Forelimb muscle (tissue), 1 donor: Measurements from ENCODE around the gene SLC13A3. TPM values are rescaled to one million over a fixed set of nuclear protein-coding genes. Genes with fewer than 3 reads are reported as not detected.

ENCODE experiments used
- DNase-seq: peaks from one replicate; pipeline ENCODE4 v3.0.0-alpha.2; 2013; ENCODE audit warnings: low read depth
- polyA plus RNA-seq: library from polyadenylated mRNA; unstranded; fragments of 120-200 nt; gene quantifications from one replicate; pipeline ENCODE4 v1.2.1, GENCODE V29; 2013; ENCODE audit not compliant: insufficient read length

The SLC13A3 gene
- polyA plus RNA-seq, 1 donor, result 3.3 TPM

DNA sequence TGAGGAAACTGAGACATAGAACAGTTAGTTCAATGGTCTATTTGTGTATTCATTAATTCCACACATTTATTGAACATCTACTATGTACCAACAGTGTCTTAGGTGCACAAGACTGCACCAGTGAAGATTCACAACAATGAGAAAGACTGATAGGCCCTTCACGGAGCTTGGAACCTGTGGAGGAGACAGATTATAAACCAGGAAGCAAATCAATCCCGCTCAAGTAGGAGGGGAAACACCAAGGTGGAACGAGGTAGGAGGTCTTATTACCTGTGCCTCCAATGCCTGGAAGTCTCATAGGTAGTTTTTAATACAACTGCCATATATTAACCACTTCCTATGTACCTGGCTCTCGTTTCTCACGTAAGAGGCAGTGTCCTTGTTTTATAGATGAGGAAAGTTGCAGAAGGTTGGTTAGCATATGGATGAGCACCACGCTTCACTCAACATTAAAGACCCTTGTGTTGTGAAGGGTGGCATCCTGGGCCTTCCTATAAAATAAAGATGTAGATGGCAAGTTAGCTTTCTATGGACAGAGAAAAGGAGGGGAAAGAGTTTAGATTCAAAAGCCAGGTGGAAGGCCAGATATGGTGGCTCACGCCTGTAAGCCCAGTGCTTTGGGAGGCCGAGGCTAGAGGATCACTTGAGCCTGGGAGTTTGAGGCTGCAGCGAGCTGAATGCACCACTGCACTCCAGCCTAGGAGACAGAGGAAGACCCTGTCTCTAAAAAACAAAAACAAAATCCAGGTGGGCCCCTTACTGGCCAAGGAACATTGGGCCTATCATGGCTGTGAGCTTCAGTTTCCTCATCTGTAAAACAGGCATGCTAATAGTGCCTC, 45.1 kb downstream of the SLC13A3 start:
- no peak for DNase-seq

GRCh38 chr20:46605181-46605580, 46.1 kb downstream of the SLC13A3 start:
- no peak for DNase-seq

DNA sequence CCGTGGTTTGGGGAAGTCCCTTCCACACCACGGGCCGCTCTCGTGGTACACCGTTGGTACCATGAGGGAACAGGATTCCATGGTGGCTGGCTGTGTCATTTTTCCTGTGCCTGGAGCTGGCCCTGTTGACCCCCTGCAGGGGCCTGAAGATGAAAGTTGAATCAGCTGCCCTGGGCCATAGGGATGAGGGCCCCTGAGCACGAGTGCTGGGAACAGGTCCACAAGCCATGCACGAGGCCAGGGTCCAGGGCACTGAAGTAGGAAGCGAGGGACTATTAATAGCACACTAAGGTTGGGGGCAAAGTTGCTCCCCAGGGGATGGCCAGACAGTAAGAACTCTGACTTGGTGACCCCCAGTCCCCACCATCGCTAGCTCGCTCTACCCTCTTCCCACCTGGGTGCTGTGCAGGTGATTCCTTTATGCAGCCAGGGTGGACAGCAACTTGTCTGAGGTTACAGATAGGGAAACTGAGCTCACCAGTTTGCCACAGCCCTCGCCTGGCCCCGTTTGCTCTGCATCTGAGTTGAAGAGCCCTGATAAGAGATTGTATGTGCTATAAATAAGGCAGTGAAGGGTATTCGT, 46.6 kb downstream of the SLC13A3 start:
- no peak for DNase-seq

DNA sequence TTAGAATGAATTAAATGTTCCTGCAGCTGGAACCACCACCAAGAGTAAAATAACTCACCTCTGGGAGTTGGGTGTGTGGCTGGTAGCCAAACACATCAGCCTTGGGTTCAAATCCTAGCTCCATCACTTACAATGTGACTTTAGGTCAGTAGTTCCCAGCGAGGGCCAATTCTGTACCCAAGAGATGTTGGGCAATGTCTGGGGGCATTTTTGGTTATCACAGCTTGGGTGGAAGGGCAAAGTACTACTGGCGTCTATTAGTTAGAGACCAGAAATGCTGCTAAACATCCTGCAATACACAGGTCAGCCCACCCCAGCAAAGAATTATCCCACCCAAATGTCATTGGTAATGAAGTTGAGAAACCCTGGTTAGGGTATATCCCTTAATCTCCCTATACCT, 48.8 kb downstream of the SLC13A3 start:
- DNase-seq, result no peak

GRCh38 chr20:46601603-46602122, 49.6 kb downstream of the SLC13A3 start:
- no peak for DNase-seq

GRCh38 chr20:46600286-46600752, 50.9 kb downstream of the SLC13A3 start:
- no peak for DNase-seq

DNA sequence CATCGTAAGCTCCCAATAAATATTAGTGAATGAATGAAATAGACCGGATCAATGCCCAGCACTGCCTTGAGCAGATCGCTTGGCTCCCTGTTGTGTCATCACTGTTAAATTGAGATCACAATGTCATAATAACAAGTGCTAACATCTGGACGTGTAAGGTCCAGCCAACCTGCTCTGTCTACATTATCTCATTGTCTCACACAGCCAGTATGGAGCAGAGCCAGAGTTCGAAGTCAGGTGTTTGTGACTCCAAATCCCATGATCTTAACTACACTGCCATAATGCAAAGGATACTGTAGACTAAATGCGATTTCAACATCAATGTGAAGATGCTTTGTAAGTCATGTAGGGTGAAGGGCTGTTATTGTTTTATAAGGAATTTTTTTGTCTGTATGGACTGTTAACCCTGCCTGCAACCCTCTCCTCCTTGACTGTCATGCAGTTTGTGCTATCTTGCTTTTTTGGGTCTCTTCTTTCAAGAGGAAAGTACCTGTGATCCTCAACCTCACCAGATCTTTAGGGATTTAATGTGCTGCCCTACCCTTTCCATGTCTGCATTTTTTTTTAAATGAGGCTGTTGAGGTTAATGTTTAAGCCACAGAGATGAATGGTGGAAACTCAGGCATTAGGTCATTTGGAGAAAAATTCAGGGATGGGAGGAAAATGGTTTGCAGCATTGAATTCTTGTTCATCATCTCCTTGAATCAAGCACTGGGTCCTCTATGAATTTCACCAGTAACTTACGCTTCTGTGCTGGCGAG, 51.9 kb downstream of the SLC13A3 start:
- DNase-seq, result no peak

GRCh38 chr20:46595933-46596332, 55.3 kb downstream of the SLC13A3 start:
- no peak for DNase-seq

- DNase-seq, result no peak
Measured at GRCh38 chr20:46594725-46595124, 56.5 kb downstream of the SLC13A3 start.

DNA sequence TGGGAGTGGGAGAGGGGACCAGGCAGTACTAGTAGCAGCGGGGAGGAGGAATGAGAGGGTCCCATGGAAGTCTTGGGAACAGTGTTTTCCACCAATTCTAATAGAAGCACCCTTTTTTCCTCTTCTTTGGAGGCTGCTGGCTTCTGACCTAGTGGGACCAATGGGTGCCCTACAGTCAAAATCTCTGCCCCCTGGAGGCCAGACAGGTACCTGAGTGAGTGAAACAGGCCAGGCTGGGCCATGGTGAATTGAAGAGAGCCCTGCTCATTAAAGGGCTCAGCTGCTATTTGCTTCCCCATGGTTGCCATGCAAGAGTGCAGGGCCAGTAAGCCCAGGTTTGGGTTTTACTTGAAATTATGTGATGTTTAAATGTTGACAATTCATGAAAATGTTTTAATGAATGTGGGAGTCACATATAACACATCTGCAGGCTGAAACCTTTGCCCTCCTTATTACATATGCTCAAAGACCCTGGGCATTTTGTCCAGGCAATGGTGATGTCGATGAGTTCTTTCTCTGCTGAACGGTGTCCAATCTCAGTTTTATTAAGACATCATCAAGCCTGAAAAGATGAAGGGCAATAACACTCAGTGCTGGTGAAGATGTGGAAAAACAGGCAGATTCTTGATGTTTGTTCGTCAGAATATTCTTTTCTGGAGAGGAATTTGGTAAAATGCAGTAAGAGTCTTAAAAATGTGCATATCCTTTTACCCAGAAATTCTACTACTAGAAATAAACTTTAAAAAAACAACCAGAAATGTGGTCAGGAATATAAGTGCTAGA, 58.5 kb downstream of the SLC13A3 start:
- no peak for DNase-seq

GRCh38 chr20:46590443-46590842, 60.8 kb downstream of the SLC13A3 start:
- no peak for DNase-seq

DNA sequence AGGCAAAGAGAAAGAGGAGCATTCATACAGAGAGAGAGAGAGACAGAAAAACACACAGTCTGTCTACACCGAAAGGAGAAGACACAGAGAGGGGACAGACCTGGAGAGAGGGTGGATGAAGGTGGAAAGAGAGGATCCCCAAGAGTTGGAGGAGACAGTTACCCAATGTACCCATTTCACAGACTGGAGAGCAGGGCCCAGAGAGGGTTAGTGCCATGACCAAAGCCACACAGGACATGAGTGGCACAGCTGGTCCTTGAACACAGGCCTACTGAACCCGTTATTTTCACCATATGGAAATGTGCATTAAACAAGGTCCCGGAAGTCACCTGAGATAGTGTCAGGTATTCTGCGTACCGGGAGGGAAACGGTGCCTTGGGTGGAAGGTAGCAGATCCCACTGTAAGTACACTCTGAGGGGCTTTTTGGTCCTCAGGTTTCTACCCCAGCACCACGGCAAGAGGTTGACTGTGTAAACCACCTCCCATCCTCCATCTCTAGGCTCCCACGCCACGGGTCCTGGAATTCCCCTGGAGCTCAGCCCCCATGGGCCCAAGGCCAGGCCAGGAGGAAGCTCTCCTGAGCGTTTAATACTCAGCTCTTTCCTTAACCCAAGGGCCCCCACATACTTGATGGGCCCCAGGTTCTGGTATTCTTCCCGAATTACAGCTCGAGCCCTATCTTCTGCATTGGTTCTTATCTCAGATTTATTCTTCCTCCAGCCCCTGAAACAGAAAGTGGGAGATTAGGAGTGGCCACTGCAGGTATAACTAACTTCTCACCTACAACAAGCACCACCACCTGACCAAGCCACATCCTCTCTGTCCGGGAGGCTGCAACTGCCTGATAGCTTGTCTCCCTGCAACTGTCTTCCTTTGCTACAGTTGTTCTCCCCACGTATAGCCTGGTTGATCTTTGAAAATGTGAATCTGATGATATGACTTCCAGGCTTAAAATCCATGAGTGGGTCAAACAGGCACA, 62.4 kb downstream of the SLC13A3 start:
- DNase-seq, result no peak

DNA sequence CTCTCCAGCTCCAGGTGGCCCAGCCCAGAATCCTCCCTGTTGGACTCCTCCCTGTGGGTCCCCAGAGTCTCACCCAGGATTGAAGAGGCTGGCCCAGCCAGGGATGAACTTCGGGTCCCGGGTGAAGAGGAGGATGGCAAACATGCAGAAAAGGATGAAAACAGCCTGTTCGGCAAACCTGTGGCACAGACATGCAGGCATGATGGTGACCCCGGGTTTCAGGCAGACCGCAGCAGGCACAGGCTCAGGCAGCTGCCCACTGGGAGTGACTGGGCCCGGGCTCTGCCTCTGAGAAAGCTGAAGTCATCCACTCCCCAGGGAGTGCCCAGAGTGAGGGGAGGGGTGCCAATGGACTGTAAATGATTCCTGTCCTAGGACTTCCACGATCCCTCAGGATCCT, 63.3 kb downstream of the SLC13A3 start:
- no peak for DNase-seq

DNA sequence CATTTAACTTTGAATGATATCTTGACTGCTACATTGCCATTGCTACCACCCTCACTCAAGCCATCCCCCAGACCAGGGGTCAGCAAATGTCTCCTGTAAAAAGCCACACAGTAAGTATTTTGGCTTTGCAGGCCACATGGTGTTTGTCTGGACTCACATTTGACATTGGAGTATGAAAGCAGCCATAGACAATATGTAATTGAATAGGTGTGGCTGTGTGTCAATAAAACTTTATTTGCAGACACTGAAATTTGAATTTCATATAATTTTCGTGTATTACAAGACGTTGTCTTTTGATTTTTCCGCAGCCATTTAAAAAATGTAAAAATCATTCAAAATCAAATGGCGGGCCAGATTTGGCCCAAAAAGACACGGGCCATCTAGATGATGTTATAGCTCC, 64.5 kb downstream of the SLC13A3 start:
- DNase-seq, result no peak

DNA sequence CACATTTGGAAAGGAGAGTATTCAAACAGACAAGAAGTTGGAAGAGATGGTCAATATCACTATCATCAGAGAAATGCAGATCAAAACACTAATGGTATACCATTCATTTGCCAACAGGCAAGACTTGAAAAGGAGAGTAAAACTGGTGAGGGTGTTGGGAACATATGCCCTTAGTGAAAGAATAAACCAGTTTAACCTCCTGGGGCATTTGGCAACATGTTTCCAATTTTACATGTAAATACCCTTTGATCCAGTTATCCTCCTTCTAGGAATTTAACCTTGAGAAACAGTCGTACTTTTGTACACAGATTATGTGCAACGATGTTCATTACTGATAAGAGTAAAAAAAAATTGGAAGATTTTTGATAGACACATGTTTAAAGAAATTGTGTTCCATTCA, 66.8 kb downstream of the SLC13A3 start:
- no peak for DNase-seq

GRCh38 chr20:46583411-46584214, 67.6 kb downstream of the SLC13A3 start:
- no peak for DNase-seq

DNA sequence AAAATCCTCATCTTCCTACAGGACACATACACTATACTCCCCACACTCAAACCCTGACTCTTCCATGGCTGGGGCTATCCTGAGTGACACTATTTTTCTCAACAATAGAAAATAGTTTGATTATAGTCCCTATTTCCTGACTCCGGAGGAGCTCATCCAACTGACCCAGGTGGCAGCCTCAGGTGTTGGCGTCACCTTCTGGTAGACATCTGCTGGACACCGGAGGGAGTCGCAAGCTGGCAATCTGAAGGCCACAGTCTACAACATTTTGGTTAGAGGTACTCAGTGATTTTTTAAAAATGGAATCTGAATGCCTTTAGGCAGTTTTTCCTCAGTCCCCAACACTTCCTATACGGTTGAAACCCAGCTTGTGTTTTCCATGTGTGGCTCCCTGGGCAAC, 68.6 kb downstream of the SLC13A3 start:
- no peak for DNase-seq

DNA sequence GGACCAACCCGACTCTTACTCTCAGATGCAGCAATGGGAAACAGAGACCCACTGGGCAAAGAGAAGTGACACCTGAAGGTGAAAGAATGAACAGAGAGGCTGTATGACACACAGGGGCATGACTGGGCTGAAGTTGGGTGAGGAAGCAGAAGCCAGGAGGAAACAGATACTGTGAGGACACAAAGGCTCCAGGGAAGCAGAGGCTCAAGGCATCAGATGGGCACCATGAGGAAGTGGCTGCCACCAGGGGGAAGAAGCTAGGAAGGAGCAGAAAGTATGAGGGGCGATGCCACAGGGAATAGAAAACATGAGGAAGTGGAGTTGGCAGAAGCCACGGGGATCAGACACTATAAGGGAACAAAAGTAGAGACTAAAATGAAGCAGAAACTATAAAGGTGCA, 69.9 kb downstream of the SLC13A3 start:
- DNase-seq, result no peak

GRCh38 chr20:46580613-46581205, 70.5 kb downstream of the SLC13A3 start:
- no peak for DNase-seq
